GM12892 (cell line): Measurements from ENCODE around the gene ESYT1.

ENCODE experiments used
- POLR2A ChIP-seq: IDR thresholded peaks from 2 replicates; pipeline ENCODE4 v1.6.1; 2011; ENCODE audit warnings: low read depth, low read length, control low read depth
- POLR2AphosphoS5 ChIP-seq: IDR thresholded peaks from 2 replicates; pipeline ENCODE4 v1.6.1; 2011; ENCODE audit warnings: low read depth, low read length, control low read depth
- TAF1 ChIP-seq: IDR thresholded peaks from 2 replicates; pipeline ENCODE4 v1.6.1; 2011; ENCODE audit warnings: low read depth, mild to moderate bottlenecking, control low read depth, low read length, borderline replicate concordance

DNA sequence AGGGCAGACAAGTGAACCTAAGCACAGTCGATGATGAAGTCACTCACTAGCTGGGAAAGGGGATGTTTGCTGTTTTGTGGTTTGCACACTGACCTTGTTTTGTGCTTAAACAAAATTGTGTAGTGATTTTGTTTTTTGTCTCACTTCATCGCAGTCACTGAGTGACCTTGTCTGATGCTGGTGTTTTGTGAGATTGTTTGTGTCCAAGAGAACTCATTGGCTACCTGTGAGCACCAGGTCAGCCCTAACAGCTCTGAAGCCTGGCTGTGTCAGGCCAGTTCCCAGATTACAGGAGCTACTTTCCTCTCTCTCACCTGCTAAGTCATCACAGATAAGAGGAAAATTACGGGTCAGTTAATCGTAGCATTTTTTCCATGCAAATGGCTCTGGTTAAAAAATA is 3.9 kb upstream of the ESYT1 start:
- TF ChIP-seq POLR2A, result no peak
- no peak for TF ChIP-seq TAF1
- TF ChIP-seq POLR2AphosphoS5, result no peak
